GM12878 (cell line): Measurements from ENCODE around the gene RAC2. TPM values are rescaled to one million over a fixed set of nuclear protein-coding genes. Genes with fewer than 3 reads are reported as not detected.

Experiments
- ATAC-seq: fragments of 200-7000 bp; cut with Tn5 transposase; 3 replicates; pipeline ENCODE4 v1.9.1; 2020; ENCODE audit warnings: mild to moderate bottlenecking, moderate library complexity
- BruUV-seq: library from RNA; stranded (reverse); fragments of 400-500 nt; replicated peaks from 2 replicates; lab custom pipeline; 2021; lab: Mats Ljungman, UMichigan
- CTCF ChIA-PET: fragments of 300-600 bp; sonication (Branson Sonifier 250); formaldehyde crosslinking; extraction: SDS; loops from one replicate; lab custom pipeline; 2021; ENCODE audit warnings: inconsistent platforms; lab: Yijun Ruan, JAX
- POLR2A ChIA-PET: fragments of 350-600 bp; formaldehyde crosslinking; extraction: SDS; loops from one replicate; lab custom pipeline; 2021; ENCODE audit warnings: inconsistent platforms; lab: Charles Lee
- RAD21 ChIA-PET: fragments of 300-600 bp; sonication (Branson Sonifier 250); formaldehyde crosslinking; loops from one replicate; lab custom pipeline; 2023; ENCODE audit warnings: antibody characterized with exemption; ENCODE audit not compliant: unreplicated experiment; lab: Charles Lee
- SMC1A ChIA-PET: fragments of 300-600 bp; sonication (Branson Sonifier 250); formaldehyde crosslinking; loops from one replicate; lab custom pipeline; 2023; ENCODE audit not compliant: unreplicated experiment, uncharacterized antibody; lab: Charles Lee
- DNase-seq: peaks from one replicate; pipeline ENCODE4 v3.0.0-alpha.2; 2011; ENCODE audit warnings: low read depth, low spot score
- FAIRE-seq: peaks from 3 replicates; lab custom pipeline; 2011; peaks lifted over from hg19 to GRCh38; lab: Jason Lieb, UNC
- H2AFZ ChIP-seq: 2 replicates; pipeline ENCODE4 v1.6.0; 2011; ENCODE audit warnings: low read depth, low read length, control low read depth; ENCODE audit not compliant: control insufficient read depth
- H3K27ac ChIP-seq: 2 replicates; pipeline ENCODE4 v1.5.1; 2011; ENCODE audit warnings: control low read depth; ENCODE audit not compliant: control insufficient read depth, insufficient read depth
- H3K27me3 ChIP-seq, 2 experiments: replicated peaks in 1 of 2; 2 replicates each; pipeline versions ENCODE4 v1.6.0 to v1.6.1; 2011; ENCODE audit warnings: low read length in 1 of 2; ENCODE audit not compliant: control insufficient read depth in 2 of 2, insufficient read depth in 2 of 2
- H3K36me3 ChIP-seq, 2 experiments: 2 replicates each; pipeline ENCODE4 v1.5.1; 2011; ENCODE audit warnings: low read length in 1 of 2; ENCODE audit not compliant: control insufficient read depth in 2 of 2, insufficient read depth in 2 of 2
- H3K4me1 ChIP-seq: 2 replicates; pipeline ENCODE4 v1.6.1; 2011; ENCODE audit warnings: mild to moderate bottlenecking, low read length, moderate library complexity, mixed read lengths; ENCODE audit not compliant: control insufficient read depth, insufficient read depth
- H3K4me2 ChIP-seq: 2 replicates; pipeline ENCODE4 v1.6.0; 2011; ENCODE audit warnings: control low read depth; ENCODE audit not compliant: control insufficient read depth, insufficient read depth
- H3K4me3 ChIP-seq: fragments of 200-600 bp; sonication (generic); 2 replicates; pipeline ENCODE4 v1.5.1; 2016
- H3K79me2 ChIP-seq: 2 replicates; pipeline ENCODE4 v1.6.0; 2011; ENCODE audit warnings: low read length; ENCODE audit not compliant: control insufficient read depth, insufficient read depth
- H3K9ac ChIP-seq: 2 replicates; pipeline ENCODE4 v1.8.0; 2011; ENCODE audit warnings: low read length, control low read depth, mixed read lengths; ENCODE audit not compliant: control insufficient read depth, insufficient read depth
- H3K9me3 ChIP-seq: replicated peaks from 3 replicates; pipeline ENCODE4 v1.5.1; 2011; ENCODE audit warnings: mild to moderate bottlenecking, low read length; ENCODE audit not compliant: control insufficient read depth, insufficient read depth
- H4K20me1 ChIP-seq: 2 replicates; pipeline ENCODE4 v1.6.0; 2011; ENCODE audit not compliant: control insufficient read depth, insufficient read depth
- CBFB ChIP-seq: IDR thresholded peaks from 2 replicates; pipeline ENCODE4 v1.6.1; 2016; ENCODE audit warnings: antibody characterized with exemption, low read depth
- ETV6 ChIP-seq, 2 experiments: fragments of 450-650 bp in 1 of 2; IDR thresholded peaks in 1 of 2; conservative IDR thresholded peaks in 1 of 2; 2 replicates each; pipeline ENCODE4 v1.6.1; 2014; ENCODE audit warnings: antibody characterized with exemption in 1 of 2, borderline replicate concordance in 1 of 2, low read depth in 1 of 2, mild to moderate bottlenecking in 1 of 2, moderate library complexity in 1 of 2
- FOS ChIP-seq: IDR thresholded peaks from 3 replicates; pipeline ENCODE4 v1.6.1; 2011; ENCODE audit warnings: borderline replicate concordance; ENCODE audit not compliant: insufficient read length; ENCODE audit errors: extremely low read depth
- FOXK2 ChIP-seq: fragments of 450-650 bp; IDR thresholded peaks from 2 replicates; pipeline ENCODE4 v1.6.1; 2017; ENCODE audit warnings: mild to moderate bottlenecking, moderate library complexity
- MTA2 ChIP-seq: fragments of 450-650 bp; IDR thresholded peaks from 2 replicates; pipeline ENCODE4 v1.6.1; 2016; ENCODE audit warnings: low read depth, mild to moderate bottlenecking, moderate library complexity
- MYC ChIP-seq: IDR thresholded peaks from 2 replicates; pipeline ENCODE4 v1.6.1; 2011; ENCODE audit warnings: mild to moderate bottlenecking, low read length, moderate library complexity, inconsistent platforms; ENCODE audit not compliant: insufficient read depth, insufficient replicate concordance, insufficient read length, severe bottlenecking
- POLR2A ChIP-seq: IDR thresholded peaks from 2 replicates; pipeline ENCODE4 v1.6.1; 2011; ENCODE audit warnings: low read depth, mild to moderate bottlenecking, low read length
- POLR2AphosphoS2 ChIP-seq: IDR thresholded peaks from 2 replicates; pipeline ENCODE4 v1.6.1; 2011; ENCODE audit warnings: low read depth, mild to moderate bottlenecking, low read length, improper control_type of control experiment, moderate library complexity
- RBBP5 ChIP-seq: fragments of 200-600 bp; sonication (generic); conservative IDR thresholded peaks from 2 replicates; pipeline ENCODE4 v1.6.1; 2016
- RUNX3 ChIP-seq: IDR thresholded peaks from 2 replicates; pipeline ENCODE4 v1.6.1; 2012; ENCODE audit warnings: low read length, inconsistent platforms
- WRNIP1 ChIP-seq: IDR thresholded peaks from 2 replicates; pipeline ENCODE4 v1.6.1; 2011; ENCODE audit warnings: low read depth, low read length, improper control_type of control experiment, borderline replicate concordance
- YY1 ChIP-seq: IDR thresholded peaks from 2 replicates; pipeline ENCODE4 v1.6.1; 2011; ENCODE audit warnings: low read depth, mild to moderate bottlenecking, low read length
- ZNF622 ChIP-seq: fragments of 450-650 bp; IDR thresholded peaks from 2 replicates; pipeline ENCODE4 v1.6.1; 2017; ENCODE audit warnings: mild to moderate bottlenecking, inconsistent platforms
- WGBS: methylation state at CpG from one replicate; pipeline ENCODE4 v1.1.6; 2016; ENCODE audit warnings: low lambda C conversion rate; ENCODE audit not compliant: insufficient replicate concordance, insufficient coverage; ENCODE audit errors: missing lambda C conversion rate; 5-methylcytosine and 5-hydroxymethylcytosine counted together
- in situ Hi-C: fragments of 300-500 bp; cut with MboI; formaldehyde crosslinking; loops from 9 replicates; pipeline ENCODE4 v1.14.3; 2018; ENCODE audit warnings: mixed read lengths
- intact Hi-C: fragments of 100-400 bp; cut with micrococcal nuclease; formaldehyde crosslinking; loops from one replicate; pipeline ENCODE4 v1.14.2; 2022; ENCODE audit not compliant: unreplicated experiment
- polyA plus RNA-seq, 11 experiments: library from polyadenylated mRNA; depleted of rRNA in 4 of 11; unstranded in 6 of 11; stranded (reverse) in 5 of 11; fragments of >200 nt; fragmentation: Nextera tagmentation in 4 of 11; fragmentation: Illumina TruSeq in 1 of 11; extraction: Ambion mirVana in 4 of 11; extraction: Trizol in 1 of 11; gene quantifications; 1 replicate in 1 of 11; 2 replicates in 10 of 11; pipeline versions ENCODE4 v1.2.1 to v1.2.3, GENCODE V29; 2011 to 2016; ENCODE audit warnings: inconsistent platforms in 2 of 11, missing spikeins in 2 of 11, low read depth in 1 of 11
- total RNA-seq, 4 experiments: library from RNA; depleted of rRNA in 3 of 4; stranded (reverse); fragments of >200 nt in 3 of 4; fragmentation: Illumina TruSeq in 1 of 4; extraction: Trizol in 1 of 4; gene quantifications; 2 replicates each; pipeline versions ENCODE4 v1.2.1 to v1.2.3, GENCODE V29; 2013 to 2021
- TF ChIP-seq, protein P1 (sequence below): fragments of 450-650 bp; conservative IDR thresholded peaks from 2 replicates; pipeline ENCODE4 v1.6.1; 2017; ENCODE audit warnings: mild to moderate bottlenecking, moderate library complexity
- TF ChIP-seq, protein P2 (sequence below): fragments of 450-650 bp; formaldehyde crosslinking; IDR thresholded peaks from 2 replicates; pipeline ENCODE4 v1.4.0; 2020; ENCODE audit warnings: mild to moderate bottlenecking, moderate library complexity

RAC2 gene
- total and polyA plus RNA-seq, 10 of the 15 experiments (the other 5 are each of a cell fraction or from before 2014, with no cell fraction given), result 102 to 386 (median 304) TPM

DNA sequence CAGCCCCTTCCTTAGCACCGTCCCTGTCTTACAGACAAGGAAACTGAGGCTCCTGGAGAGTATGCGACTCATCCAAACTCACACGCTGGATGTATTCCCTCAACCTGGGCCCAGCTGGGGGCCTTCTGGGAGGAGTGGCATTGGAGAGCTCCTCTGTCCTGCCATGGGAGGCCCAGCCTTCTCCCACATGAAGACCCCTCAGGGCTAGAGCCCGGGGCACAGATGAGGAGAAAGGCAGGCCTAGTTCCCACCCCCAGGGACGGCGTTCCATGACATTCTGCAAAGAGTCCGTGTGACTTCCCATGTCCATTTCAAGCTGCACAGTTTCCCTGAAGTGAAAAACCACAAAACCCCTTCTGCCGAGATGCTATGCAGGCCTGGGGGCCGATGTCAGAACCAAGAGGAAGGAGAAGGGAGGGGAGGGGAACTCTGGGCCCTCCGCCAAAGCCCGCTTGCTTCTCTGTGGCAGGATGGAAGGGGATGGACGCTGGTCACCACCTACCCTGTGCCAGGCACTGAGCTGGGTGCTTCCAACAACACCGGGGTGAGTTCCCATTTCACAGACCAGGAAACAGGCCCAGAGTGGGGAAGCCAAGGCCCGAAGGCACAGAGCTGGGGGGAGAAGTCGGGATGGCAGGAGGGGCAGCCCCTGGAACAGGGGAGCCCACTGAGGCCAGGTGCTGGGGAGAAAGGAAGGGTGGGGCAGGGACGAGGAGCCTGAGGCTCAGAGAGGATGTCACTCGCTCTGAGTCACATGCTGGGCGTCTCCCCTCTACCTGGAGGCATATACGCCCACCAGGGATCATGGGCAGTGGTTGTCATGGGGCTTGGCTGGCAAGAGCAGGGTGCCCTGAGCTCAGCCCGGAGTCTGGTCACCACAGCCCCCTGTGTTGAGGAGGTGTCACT, 15.7 kb downstream of the RAC2 start:
- no peak for TF ChIP-seq CBFB
- TF ChIP-seq FOS, result no peak
- no peak for TF ChIP-seq ETV6 (conservative IDR thresholded peaks at IDR 0.05 in 1 of 2, IDR thresholded peaks at IDR 0.05 in 1 of 2; ENCODE audit: borderline replicate concordance in 1 of 2, low read depth in 1 of 2)
- TF ChIP-seq RBBP5, result no peak
- no peak for TF ChIP-seq YY1
- no peak for TF ChIP-seq FOXK2
- TF ChIP-seq POLR2A, result peak; percentile 48
- peak; percentile 54 for TF ChIP-seq RUNX3
- no peak for TF ChIP-seq MYC
- TF ChIP-seq, protein P1, sequence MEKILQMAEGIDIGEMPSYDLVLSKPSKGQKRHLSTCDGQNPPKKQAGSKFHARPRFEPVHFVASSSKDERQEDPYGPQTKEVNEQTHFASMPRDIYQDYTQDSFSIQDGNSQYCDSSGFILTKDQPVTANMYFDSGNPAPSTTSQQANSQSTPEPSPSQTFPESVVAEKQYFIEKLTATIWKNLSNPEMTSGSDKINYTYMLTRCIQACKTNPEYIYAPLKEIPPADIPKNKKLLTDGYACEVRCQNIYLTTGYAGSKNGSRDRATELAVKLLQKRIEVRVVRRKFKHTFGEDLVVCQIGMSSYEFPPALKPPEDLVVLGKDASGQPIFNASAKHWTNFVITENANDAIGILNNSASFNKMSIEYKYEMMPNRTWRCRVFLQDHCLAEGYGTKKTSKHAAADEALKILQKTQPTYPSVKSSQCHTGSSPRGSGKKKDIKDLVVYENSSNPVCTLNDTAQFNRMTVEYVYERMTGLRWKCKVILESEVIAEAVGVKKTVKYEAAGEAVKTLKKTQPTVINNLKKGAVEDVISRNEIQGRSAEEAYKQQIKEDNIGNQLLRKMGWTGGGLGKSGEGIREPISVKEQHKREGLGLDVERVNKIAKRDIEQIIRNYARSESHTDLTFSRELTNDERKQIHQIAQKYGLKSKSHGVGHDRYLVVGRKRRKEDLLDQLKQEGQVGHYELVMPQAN, result no peak
- TF ChIP-seq MTA2, result no peak
- TF ChIP-seq, protein P2, sequence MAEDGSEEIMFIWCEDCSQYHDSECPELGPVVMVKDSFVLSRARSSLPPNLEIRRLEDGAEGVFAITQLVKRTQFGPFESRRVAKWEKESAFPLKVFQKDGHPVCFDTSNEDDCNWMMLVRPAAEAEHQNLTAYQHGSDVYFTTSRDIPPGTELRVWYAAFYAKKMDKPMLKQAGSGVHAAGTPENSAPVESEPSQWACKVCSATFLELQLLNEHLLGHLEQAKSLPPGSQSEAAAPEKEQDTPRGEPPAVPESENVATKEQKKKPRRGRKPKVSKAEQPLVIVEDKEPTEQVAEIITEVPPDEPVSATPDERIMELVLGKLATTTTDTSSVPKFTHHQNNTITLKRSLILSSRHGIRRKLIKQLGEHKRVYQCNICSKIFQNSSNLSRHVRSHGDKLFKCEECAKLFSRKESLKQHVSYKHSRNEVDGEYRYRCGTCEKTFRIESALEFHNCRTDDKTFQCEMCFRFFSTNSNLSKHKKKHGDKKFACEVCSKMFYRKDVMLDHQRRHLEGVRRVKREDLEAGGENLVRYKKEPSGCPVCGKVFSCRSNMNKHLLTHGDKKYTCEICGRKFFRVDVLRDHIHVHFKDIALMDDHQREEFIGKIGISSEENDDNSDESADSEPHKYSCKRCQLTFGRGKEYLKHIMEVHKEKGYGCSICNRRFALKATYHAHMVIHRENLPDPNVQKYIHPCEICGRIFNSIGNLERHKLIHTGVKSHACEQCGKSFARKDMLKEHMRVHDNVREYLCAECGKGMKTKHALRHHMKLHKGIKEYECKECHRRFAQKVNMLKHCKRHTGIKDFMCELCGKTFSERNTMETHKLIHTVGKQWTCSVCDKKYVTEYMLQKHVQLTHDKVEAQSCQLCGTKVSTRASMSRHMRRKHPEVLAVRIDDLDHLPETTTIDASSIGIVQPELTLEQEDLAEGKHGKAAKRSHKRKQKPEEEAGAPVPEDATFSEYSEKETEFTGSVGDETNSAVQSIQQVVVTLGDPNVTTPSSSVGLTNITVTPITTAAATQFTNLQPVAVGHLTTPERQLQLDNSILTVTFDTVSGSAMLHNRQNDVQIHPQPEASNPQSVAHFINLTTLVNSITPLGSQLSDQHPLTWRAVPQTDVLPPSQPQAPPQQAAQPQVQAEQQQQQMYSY (CRISPR knock-in tag), result no peak
- no peak for TF ChIP-seq ZNF622
- TF ChIP-seq WRNIP1, result no peak
- TF ChIP-seq POLR2AphosphoS2, result 0 out of 2 replicates have a peak, but pooled peaks have one; percentile 7
- FAIRE-seq, result no peak
- Histone ChIP-seq H3K9ac (peak overlapping the region; percentile 30; the same call in 1 of the 2 replicates), H2AFZ (no peak overlapping the region), H3K27me3 (no peaks in the 10 kb centered on the region), H3K4me3 (no peak overlapping the region), H4K20me1 (peaks cover 3% of the 10 kb centered on the region; the same call in 1 of the 2 replicates), H3K79me2 (peaks cover 37% of the 10 kb centered on the region), H3K4me1 (peaks cover 69% of the 10 kb centered on the region), H3K9me3 (no peaks in the 10 kb centered on the region), H3K36me3 (peaks cover 33 to 60% of the 10 kb centered on the region in 2 experiments), H3K27ac (peak overlapping the region; percentile 100), H3K4me2 (0 out of 2 replicates have a peak overlapping the region, but pooled peaks have one; percentile 83)
- SMC1A ChIA-PET, result interaction anchor here (1.1 to 6.5 kb wide), 6 partner anchors 11 to 32 kb away, joined by 3 to 109 read pairs (median 19); partner anchors contain the start of gene RAC2
- in situ Hi-C loops (no loop called here), intact Hi-C loops (no loop called here)
- BruUV-seq, result no TSS peak
- no peak for ATAC-seq
- CTCF ChIA-PET, result interaction anchor here (3.1 to 5.3 kb wide), 5 partner anchors 9 to 32 kb away, joined by 14 to 84 read pairs (median 21); partner anchors contain the start of gene RAC2
- RAD21 ChIA-PET, result interaction anchor here (2.3 to 4.6 kb wide), 5 partner anchors 9 to 31 kb away, joined by 11 to 99 read pairs (median 28); partner anchors contain the start of gene RAC2
- DNase-seq, result no peak
- 56% methylated on average over 20 of the region's 20 CpGs for WGBS
- POLR2A ChIA-PET, result interaction anchor here (2.5 to 5.8 kb wide), 4 partner anchors 9 to 28 kb away, joined by 20 to 140 read pairs (median 30); partner anchors contain the start of gene RAC2
